Activated naive CD4-positive, alpha-beta T cell treated with anti-CD3 and anti-CD28 coated beads, Interleukin-2, amount 50 U/mL, for 24 hours (primary cell): ENCODE measurements around the gene GRP.
A peak's percentile ranks its signal among the peaks of the same experiment; 100 is the strongest.
"Not testable (repeated sequence)": the region's sequence is repeated elsewhere in the genome, so short reads cannot be mapped to it uniquely, and the experiment has no call there.

Experiments
- H3K27ac Mint-ChIP-seq: one replicate; pipeline ENCODE4 v1.8.0; 2021; ENCODE audit warnings: mild to moderate bottlenecking, mixed read lengths
- H3K27me3 Mint-ChIP-seq: one replicate; pipeline ENCODE4 v1.8.0; 2021; ENCODE audit warnings: mixed read lengths
- H3K36me3 Mint-ChIP-seq: one replicate; pipeline ENCODE4 v1.8.0; 2021; ENCODE audit warnings: mixed read lengths
- H3K4me1 Mint-ChIP-seq: one replicate; pipeline ENCODE4 v1.8.0; 2021; ENCODE audit warnings: mixed read lengths
- H3K4me3 Mint-ChIP-seq: one replicate; pipeline ENCODE4 v1.8.0; 2021; ENCODE audit warnings: mild to moderate bottlenecking, mixed read lengths
- H3K9me3 Mint-ChIP-seq: one replicate; pipeline ENCODE4 v1.8.0; 2021; ENCODE audit warnings: mixed read lengths

Gene GRP

GRCh38 chr18:59249199-59249774, 29.3 kb downstream of the GRP start:
- no peak overlapping the region for H3K4me3 Mint-ChIP-seq
- H3K27me3 Mint-ChIP-seq = peaks cover 38% of the 10 kb centered on the region
- no peaks in the 10 kb centered on the region for H3K36me3 Mint-ChIP-seq
- H3K9me3 Mint-ChIP-seq = no peaks in the 10 kb centered on the region
- H3K4me1 Mint-ChIP-seq = no peaks in the 10 kb centered on the region
- H3K27ac Mint-ChIP-seq = no peak overlapping the region

- not testable (repeated sequence) for H3K27ac Mint-ChIP-seq, H3K4me1 Mint-ChIP-seq, H3K4me3 Mint-ChIP-seq, H3K9me3 Mint-ChIP-seq, H3K36me3 Mint-ChIP-seq
- H3K27me3 Mint-ChIP-seq = peaks cover 17% of the 10 kb centered on the region
These were observed 35.5 kb downstream of the GRP start for GRCh38 chr18:59255491-59255890.

- not testable (repeated sequence) for H3K4me3 Mint-ChIP-seq, H3K9me3 Mint-ChIP-seq, H3K36me3 Mint-ChIP-seq, H3K4me1 Mint-ChIP-seq, H3K27ac Mint-ChIP-seq
- H3K27me3 Mint-ChIP-seq = peaks cover 34% of the 10 kb centered on the region
These were observed 41.9 kb downstream of the GRP start for GRCh38 chr18:59261842-59262241.

- H3K4me1 Mint-ChIP-seq, H3K4me3 Mint-ChIP-seq, H3K27ac Mint-ChIP-seq, H3K36me3 Mint-ChIP-seq, H3K9me3 Mint-ChIP-seq: not testable (repeated sequence)
- H3K27me3 Mint-ChIP-seq = peaks cover 38% of the 10 kb centered on the region
These were observed 42.3 kb downstream of the GRP start for GRCh38 chr18:59262243-59262642.

GRCh38 chr18:59263661-59264060, 43.7 kb downstream of the GRP start:
- Mint-ChIP-seq H3K4me1 (peaks cover 12% of the 10 kb centered on the region), H3K4me3 (no peak overlapping the region), H3K9me3 (no peaks in the 10 kb centered on the region), H3K27ac (no peak overlapping the region), H3K27me3 (peaks cover 50% of the 10 kb centered on the region), H3K36me3 (no peaks in the 10 kb centered on the region)

- no peaks in the 10 kb centered on the region for H3K36me3 Mint-ChIP-seq
- no peak overlapping the region for H3K27ac Mint-ChIP-seq
- no peak overlapping the region for H3K4me3 Mint-ChIP-seq
- no peaks in the 10 kb centered on the region for H3K9me3 Mint-ChIP-seq
- H3K27me3 Mint-ChIP-seq = peaks cover 50% of the 10 kb centered on the region
- peaks cover 12% of the 10 kb centered on the region for H3K4me1 Mint-ChIP-seq
These were observed 44.2 kb downstream of the GRP start for GRCh38 chr18:59264121-59264571.

GRCh38 chr18:59264651-59265245, 44.8 kb downstream of the GRP start:
- H3K4me3 Mint-ChIP-seq = no peak overlapping the region
- H3K9me3 Mint-ChIP-seq = no peaks in the 10 kb centered on the region
- H3K36me3 Mint-ChIP-seq = no peaks in the 10 kb centered on the region
- H3K27me3 Mint-ChIP-seq = peaks cover 49% of the 10 kb centered on the region
- H3K27ac Mint-ChIP-seq = no peak overlapping the region
- peaks cover 17% of the 10 kb centered on the region for H3K4me1 Mint-ChIP-seq

GRCh38 chr18:59265246-59265973, 45.5 kb downstream of the GRP start:
- no peak overlapping the region for H3K27ac Mint-ChIP-seq
- no peaks in the 10 kb centered on the region for H3K36me3 Mint-ChIP-seq
- no peak overlapping the region for H3K4me3 Mint-ChIP-seq
- H3K9me3 Mint-ChIP-seq = no peaks in the 10 kb centered on the region
- H3K4me1 Mint-ChIP-seq = peaks cover 23% of the 10 kb centered on the region
- H3K27me3 Mint-ChIP-seq = peaks cover 53% of the 10 kb centered on the region

GRCh38 chr18:59265974-59266369, 46.0 kb downstream of the GRP start:
- Mint-ChIP-seq H3K36me3 (no peaks in the 10 kb centered on the region), H3K9me3 (no peaks in the 10 kb centered on the region), H3K4me3 (peak overlapping the region; percentile 19), H3K4me1 (peaks cover 23% of the 10 kb centered on the region), H3K27me3 (peaks cover 57% of the 10 kb centered on the region), H3K27ac (no peak overlapping the region)

GRCh38 chr18:59266459-59266858, 46.5 kb downstream of the GRP start:
- H3K4me1 Mint-ChIP-seq = peaks cover 23% of the 10 kb centered on the region
- H3K27me3 Mint-ChIP-seq = peaks cover 61% of the 10 kb centered on the region
- peak overlapping the region; percentile 19 for H3K4me3 Mint-ChIP-seq
- H3K9me3 Mint-ChIP-seq = no peaks in the 10 kb centered on the region
- H3K27ac Mint-ChIP-seq = no peak overlapping the region
- H3K36me3 Mint-ChIP-seq = no peaks in the 10 kb centered on the region

GRCh38 chr18:59266886-59267502, 47.0 kb downstream of the GRP start:
- H3K27me3 Mint-ChIP-seq = peaks cover 66% of the 10 kb centered on the region
- no peak overlapping the region for H3K4me3 Mint-ChIP-seq
- no peaks in the 10 kb centered on the region for H3K9me3 Mint-ChIP-seq
- no peaks in the 10 kb centered on the region for H3K36me3 Mint-ChIP-seq
- no peak overlapping the region for H3K27ac Mint-ChIP-seq
- peaks cover 23% of the 10 kb centered on the region for H3K4me1 Mint-ChIP-seq

- Mint-ChIP-seq H3K27ac (no peak overlapping the region), H3K4me3 (no peak overlapping the region), H3K4me1 (peaks cover 23% of the 10 kb centered on the region), H3K9me3 (no peaks in the 10 kb centered on the region), H3K36me3 (no peaks in the 10 kb centered on the region), H3K27me3 (peaks cover 64% of the 10 kb centered on the region)
These were observed 47.7 kb downstream of the GRP start for GRCh38 chr18:59267503-59268126.

- H3K27ac Mint-ChIP-seq = no peak overlapping the region
These were observed 48.3 kb downstream of the GRP start for GRCh38 chr18:59268127-59268720.

GRCh38 chr18:59268721-59269562, 49.0 kb downstream of the GRP start:
- Mint-ChIP-seq H3K4me1 (peaks cover 28% of the 10 kb centered on the region), H3K9me3 (no peaks in the 10 kb centered on the region), H3K27ac (no peak overlapping the region), H3K36me3 (no peaks in the 10 kb centered on the region), H3K27me3 (peaks cover 59% of the 10 kb centered on the region), H3K4me3 (no peak overlapping the region)

More at GRCh38 chr18:59268127-59268720, 48.3 kb downstream of the GRP start:
- Mint-ChIP-seq H3K27me3 (peaks cover 60% of the 10 kb centered on the region), H3K4me1 (peaks cover 23% of the 10 kb centered on the region), H3K36me3 (no peaks in the 10 kb centered on the region), H3K4me3 (no peak overlapping the region), H3K9me3 (no peaks in the 10 kb centered on the region)
